DOHH2 (cell line): ENCODE measurements around the gene GRB10.

Source experiments
- EZH2phosphoT487 ChIP-seq: fragments of 200-600 bp; sonication (generic); IDR thresholded peaks from 2 replicates; pipeline ENCODE4 v1.6.1; 2017; ENCODE audit warnings: borderline replicate concordance, mild to moderate bottlenecking, antibody characterized with exemption, low read length, moderate library complexity, mixed read lengths
- TF ChIP-seq, protein P1 (sequence below): fragments of 200-600 bp; sonication (generic); IDR thresholded peaks from one replicate; pipeline ENCODE4 v1.5.1; 2014; ENCODE audit warnings: antibody characterized with exemption, mild to moderate bottlenecking, low read depth, low read length; ENCODE audit not compliant: poor library complexity, severe bottlenecking

DNA sequence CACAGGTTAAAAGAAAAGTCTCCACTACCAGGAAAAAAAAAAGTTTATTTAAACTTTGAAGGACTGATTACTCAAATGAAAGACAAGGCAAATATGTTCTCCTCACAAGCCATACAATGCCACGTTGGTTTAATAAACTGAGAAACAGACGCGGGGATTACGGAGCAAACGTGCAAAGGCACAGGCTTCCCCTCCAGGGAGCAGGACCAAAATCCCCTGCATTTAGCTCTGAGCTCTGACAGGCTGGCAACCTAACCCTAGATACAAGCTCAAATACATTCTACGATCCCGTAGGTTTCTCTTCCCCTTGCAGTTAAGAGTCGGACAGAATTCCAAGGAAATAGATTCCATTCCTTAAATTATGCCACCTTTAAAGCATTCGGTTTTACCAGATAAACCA, 7.7 kb upstream of the GRB10 start:
- TF ChIP-seq, protein P1, sequence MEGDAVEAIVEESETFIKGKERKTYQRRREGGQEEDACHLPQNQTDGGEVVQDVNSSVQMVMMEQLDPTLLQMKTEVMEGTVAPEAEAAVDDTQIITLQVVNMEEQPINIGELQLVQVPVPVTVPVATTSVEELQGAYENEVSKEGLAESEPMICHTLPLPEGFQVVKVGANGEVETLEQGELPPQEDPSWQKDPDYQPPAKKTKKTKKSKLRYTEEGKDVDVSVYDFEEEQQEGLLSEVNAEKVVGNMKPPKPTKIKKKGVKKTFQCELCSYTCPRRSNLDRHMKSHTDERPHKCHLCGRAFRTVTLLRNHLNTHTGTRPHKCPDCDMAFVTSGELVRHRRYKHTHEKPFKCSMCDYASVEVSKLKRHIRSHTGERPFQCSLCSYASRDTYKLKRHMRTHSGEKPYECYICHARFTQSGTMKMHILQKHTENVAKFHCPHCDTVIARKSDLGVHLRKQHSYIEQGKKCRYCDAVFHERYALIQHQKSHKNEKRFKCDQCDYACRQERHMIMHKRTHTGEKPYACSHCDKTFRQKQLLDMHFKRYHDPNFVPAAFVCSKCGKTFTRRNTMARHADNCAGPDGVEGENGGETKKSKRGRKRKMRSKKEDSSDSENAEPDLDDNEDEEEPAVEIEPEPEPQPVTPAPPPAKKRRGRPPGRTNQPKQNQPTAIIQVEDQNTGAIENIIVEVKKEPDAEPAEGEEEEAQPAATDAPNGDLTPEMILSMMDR = no peak
- TF ChIP-seq EZH2phosphoT487 = no peak
